ENCODE measurements around the gene ACP5.
A peak's percentile ranks its signal among the peaks of the same experiment; 100 is the strongest.

The ACP5 gene

GRCh38 chr19:11528551-11529341, 48.7 kb downstream of the ACP5 start, which contains the start of gene ECSIT:
Gene ECSIT (minus strand): TSS chr19:11529134. CDS start chr19:11519170, 9,964 bp downstream.
- Histone ChIP-seq H3K36me3 (ENCODE audit: insufficient read depth, low read length) (no peaks in the 10 kb centered on the region), H3K27me3 (ENCODE audit: insufficient read depth, low read length) (no peaks in the 10 kb centered on the region), H3K4me3 (ENCODE audit: low read depth, low read length) (peak within 1 kb of the TSS; percentile 99), H3K79me2 (ENCODE audit: control insufficient read depth, insufficient read depth, low read length, unreplicated experiment) (no peaks in the 10 kb centered on the region), H3K27ac (ENCODE audit: low read depth, low read length) (peak within 1 kb of the TSS; percentile 83), H3K4me1 (ENCODE audit: control insufficient read depth, insufficient read depth, low read length, unreplicated experiment) (peaks cover 14% of the 10 kb centered on the region), H2AFZ (ENCODE audit: low read length, unreplicated experiment) (peak within 1 kb of the TSS; percentile 73)
